ENCODE data around the gene NLRP5. TPM values are rescaled to one million over a fixed set of nuclear protein-coding genes. Genes with fewer than 3 reads are reported as not detected.
"Not testable (repeated sequence)": the region's sequence is repeated elsewhere in the genome, so short reads cannot be mapped to it uniquely, and the experiment has no call there.

NLRP5 gene
- total and polyA plus RNA-seq, 2 of the 8 experiments (the other 6 are each of a cell fraction or from before 2014, with no cell fraction given) = not detected

GRCh38 chr19:56105831-56106396 is 119.3 kb downstream of the NLRP5 start:
- H3K4me3 ChIP-seq (ENCODE audit: extremely low read depth in 1 of 4, insufficient read depth in 2 of 4, low read depth in 3 of 4, low read length in 4 of 4); H3K9ac ChIP-seq (replicated peaks in 1 of 4; ENCODE audit: extremely low read depth in 1 of 4, low read depth in 3 of 4, low read length in 3 of 4); H3K36me3 ChIP-seq (ENCODE audit: control insufficient read depth in 2 of 4, insufficient read depth in 4 of 4, low read length in 3 of 4); H4K5ac ChIP-seq (ENCODE audit: insufficient read length, low read depth, low read length); H3K56ac ChIP-seq (replicated peaks; ENCODE audit: insufficient read length, low read depth, low read length); H2BK12ac ChIP-seq (ENCODE audit: low read depth, low read length); H2BK5ac ChIP-seq (ENCODE audit: low read depth, low read length); H3K18ac ChIP-seq (ENCODE audit: extremely low read depth, low read length); H2BK20ac ChIP-seq (ENCODE audit: low read length); H3K9me3 ChIP-seq (ENCODE audit: insufficient read depth in 2 of 2, low read depth in 1 of 2, low read length in 1 of 2); H2AK5ac ChIP-seq (ENCODE audit: low read depth, low read length); FAIRE-seq; H3K27ac ChIP-seq (ENCODE audit: low read depth, low read length); H3K4me2 ChIP-seq (ENCODE audit: insufficient read depth in 1 of 2, low read depth in 2 of 2, low read length in 2 of 2); H2BK120ac ChIP-seq (replicated peaks; ENCODE audit: low read depth, low read length); H2BK15ac ChIP-seq (ENCODE audit: low read length); H3K4ac ChIP-seq (replicated peaks; ENCODE audit: insufficient read length, low read depth, low read length); H3K23me2 ChIP-seq (ENCODE audit: low read depth, low read length); H2AFZ ChIP-seq (ENCODE audit: low read length); H3K23ac ChIP-seq (ENCODE audit: insufficient read length); DNase-seq (ENCODE audit: low read depth in 1 of 2, low spot score in 2 of 2); H4K91ac ChIP-seq (replicated peaks; ENCODE audit: insufficient read length, low read length); H3K27me3 ChIP-seq (replicated peaks in 1 of 4; ENCODE audit: control insufficient read depth in 3 of 4, extremely low read depth in 1 of 4, insufficient read depth in 3 of 4, low read length in 3 of 4); H4K8ac ChIP-seq (ENCODE audit: extremely low read depth, insufficient read depth, low read length); H3K14ac ChIP-seq (ENCODE audit: insufficient read length): not testable (repeated sequence)
- peaks cover 14% of the 10 kb centered on the region for H3K79me1 ChIP-seq (ENCODE audit: low read depth, low read length)
- H3K79me2 ChIP-seq (ENCODE audit: control insufficient read depth in 1 of 2, insufficient read depth in 2 of 2, low read length in 2 of 2) = peaks cover 21 to 87% of the 10 kb centered on the region in 2 experiments
- ChIA-PET POLR2A (ENCODE audit: partially characterized antibody) (interaction anchor here (1.3 to 6.0 kb wide), 4 partner anchors 14 to 42 kb away, joined by 3 to 51 read pairs (median 5); partner anchors contain the start of gene ZNF787), CTCF (ENCODE audit: partially characterized antibody) (interaction anchor here (1.0 to 2.6 kb wide), 14 partner anchors 11 to 384 kb away, joined by 3 to 12 read pairs (median 5); partner anchors contain the start of gene ZNF444)
- peaks cover 49 to 53% of the 10 kb centered on the region in 2 experiments for H4K20me1 ChIP-seq (replicated peaks in 1 of 2; ENCODE audit: control insufficient read depth in 1 of 2, insufficient read depth in 2 of 2, low read length in 2 of 2)
- H3K4me1 ChIP-seq (replicated peaks in 1 of 4; ENCODE audit: control insufficient read depth in 3 of 4, insufficient read depth in 4 of 4, low read length in 3 of 4) = peaks cover 0 to 28% (median 19%) of the 10 kb centered on the region in 4 experiments; a peak in 6 of 7 replicates
- WGBS, 2 experiments (ENCODE audit: extremely low coverage in 1 of 2, insufficient coverage in 1 of 2, insufficient read length in 1 of 2, insufficient replicate concordance in 2 of 2, low coverage in 1 of 2, low lambda C conversion rate in 2 of 2, missing lambda C conversion rate in 1 of 2) = 92% methylated on average over 29 of the region's 61 CpGs; no CpG with 5 or more reads in 1 of the 2 experiments
